HG03432 (cell line): Measurements from ENCODE around the gene ZNF653.

Experiments used
- ATAC-seq: cut with Tn5 transposase; IDR thresholded peaks from one replicate; pipeline ENCODE4 v1.9.1; 2021; ENCODE audit warnings: mild to moderate bottlenecking, moderate library complexity; ENCODE audit not compliant: unreplicated experiment

Gene ZNF653, protein sequence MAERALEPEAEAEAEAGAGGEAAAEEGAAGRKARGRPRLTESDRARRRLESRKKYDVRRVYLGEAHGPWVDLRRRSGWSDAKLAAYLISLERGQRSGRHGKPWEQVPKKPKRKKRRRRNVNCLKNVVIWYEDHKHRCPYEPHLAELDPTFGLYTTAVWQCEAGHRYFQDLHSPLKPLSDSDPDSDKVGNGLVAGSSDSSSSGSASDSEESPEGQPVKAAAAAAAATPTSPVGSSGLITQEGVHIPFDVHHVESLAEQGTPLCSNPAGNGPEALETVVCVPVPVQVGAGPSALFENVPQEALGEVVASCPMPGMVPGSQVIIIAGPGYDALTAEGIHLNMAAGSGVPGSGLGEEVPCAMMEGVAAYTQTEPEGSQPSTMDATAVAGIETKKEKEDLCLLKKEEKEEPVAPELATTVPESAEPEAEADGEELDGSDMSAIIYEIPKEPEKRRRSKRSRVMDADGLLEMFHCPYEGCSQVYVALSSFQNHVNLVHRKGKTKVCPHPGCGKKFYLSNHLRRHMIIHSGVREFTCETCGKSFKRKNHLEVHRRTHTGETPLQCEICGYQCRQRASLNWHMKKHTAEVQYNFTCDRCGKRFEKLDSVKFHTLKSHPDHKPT

DNA sequence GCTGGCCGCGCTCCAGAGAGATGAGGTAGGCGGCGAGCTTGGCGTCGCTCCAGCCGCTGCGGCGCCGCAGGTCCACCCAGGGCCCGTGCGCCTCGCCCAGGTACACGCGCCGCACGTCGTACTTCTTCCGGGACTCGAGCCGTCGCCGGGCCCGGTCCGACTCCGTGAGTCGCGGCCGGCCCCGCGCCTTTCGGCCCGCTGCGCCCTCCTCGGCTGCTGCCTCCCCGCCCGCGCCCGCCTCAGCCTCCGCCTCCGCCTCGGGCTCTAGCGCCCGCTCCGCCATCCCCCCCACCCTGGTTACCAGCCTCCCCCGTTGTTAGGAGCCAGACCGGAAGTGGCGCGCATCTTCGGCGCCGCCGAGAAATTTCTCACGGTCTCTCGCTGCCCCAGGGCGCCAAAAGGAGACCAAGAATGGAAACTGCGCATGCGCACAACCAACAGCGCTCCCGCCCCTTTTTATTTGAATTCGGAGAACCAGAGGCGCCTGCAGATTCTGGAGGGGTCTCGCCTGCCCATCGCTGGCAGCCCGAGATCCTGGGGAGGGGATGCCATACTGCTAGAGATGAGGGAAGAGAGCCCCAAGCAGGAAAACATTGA lies at the start of gene ZNF653:
TSS of gene ZNF653 (minus strand) at position 336 of the 597 bp plus-strand sequence. CDS start at position 283, 53 bp downstream.
- ATAC-seq = peak; percentile 56

DNA sequence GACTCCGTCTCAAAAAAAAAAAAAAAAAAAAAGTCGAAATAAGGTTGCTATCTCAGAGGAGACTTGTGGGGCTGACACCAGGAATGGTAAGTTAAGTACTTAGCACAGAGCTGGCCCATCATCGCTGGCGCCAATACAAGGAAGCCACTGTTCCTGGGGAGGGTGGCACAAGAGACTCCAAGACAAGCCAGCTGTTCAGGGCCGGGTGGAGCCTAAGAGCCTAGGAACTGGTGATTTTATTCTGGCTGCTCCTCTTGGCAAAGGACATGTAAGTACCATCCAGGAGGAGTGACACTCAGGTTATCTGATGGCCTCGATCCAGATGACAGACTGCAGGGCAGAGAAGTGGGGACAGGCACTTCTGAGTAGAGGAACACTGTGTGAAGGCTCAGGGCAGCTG lies 49.6 kb upstream of the ZNF653 start:
- ATAC-seq = no peak

DNA sequence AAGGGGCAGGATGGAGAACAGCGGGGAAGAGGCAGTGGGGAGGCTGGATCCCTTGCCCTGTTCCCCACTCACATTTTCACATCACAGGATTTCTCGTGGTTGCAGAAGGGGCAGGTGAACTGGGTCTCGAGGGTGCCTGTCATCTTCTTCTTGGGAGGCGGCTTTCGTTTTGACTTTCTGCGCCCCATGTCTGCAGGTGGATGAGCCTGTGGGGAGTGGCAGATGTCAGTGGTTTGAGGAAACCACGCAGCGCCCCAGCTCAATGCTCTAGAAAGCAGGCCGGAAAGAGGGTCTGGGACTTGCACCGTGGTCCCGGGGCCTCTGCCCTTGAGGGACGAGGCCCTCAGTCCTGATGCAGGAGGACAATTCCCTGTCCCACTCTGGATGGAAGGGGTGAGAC lies 48.5 kb upstream of the ZNF653 start:
- no peak for ATAC-seq

DNA sequence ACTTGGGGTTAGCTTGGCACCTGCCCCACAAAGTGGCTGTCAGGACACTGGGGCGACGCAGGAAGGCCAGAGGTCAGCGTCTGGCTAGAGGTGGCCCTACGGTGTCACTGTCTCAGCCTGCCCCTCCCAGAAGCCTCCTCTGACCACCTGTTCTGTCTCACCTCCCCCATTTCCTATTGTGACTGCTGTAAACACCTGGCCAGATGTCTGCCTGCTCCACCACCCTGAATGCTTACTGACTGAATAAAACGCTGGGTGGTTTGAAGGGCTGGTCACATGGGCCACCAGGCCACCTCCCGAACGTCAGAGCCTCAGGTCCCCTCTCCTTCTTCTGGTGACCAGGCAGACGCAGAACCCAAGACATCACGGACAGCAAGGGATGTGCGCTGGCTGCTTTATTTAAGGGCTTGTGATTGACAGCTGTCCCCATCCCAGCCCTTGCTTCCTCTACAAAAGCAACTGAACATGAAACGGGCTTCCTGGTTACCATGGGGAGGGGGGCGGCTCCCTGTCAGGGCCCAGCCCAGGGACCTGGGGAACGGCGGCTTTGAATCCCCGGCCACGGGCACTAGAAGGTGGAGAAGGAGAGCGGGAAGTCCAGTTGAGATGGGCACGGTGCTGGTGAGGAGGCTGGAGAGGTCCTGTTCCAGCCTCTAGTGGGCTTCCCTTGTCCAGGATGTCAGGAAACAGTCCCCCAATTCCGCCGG lies 47.2 kb upstream of the ZNF653 start:
- no peak for ATAC-seq

DNA sequence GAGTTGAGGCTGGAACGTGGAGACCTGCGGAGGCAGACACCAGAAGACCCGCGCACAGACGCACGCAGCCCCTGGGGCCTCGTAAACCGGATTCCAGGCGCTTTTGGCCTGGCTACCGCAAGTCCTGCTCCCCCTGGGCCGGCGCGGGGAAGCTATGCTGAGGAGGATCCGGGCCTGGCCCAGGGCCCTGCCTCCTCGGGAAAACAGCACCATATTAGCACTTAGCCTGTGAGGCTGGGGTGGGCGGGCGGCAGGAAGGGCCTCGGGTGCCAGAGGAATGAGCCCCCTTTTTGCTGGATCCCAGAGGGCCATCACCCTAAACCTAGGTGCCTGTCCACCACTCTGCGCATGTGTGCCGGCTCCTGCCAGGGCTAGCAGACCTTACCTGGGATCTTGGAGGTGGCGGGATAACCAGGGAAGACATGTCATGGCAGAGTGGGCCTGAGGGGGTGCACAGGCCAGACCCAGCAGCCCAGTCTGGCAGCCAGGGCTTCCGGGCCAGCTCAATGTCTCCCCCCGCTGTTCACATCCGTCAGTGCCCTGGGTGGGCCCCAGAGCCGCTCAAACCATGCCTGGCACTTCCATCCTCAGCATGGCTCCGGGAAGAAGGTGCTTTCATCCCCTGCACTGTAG lies 46.1 kb upstream of the ZNF653 start:
- no peak for ATAC-seq

DNA sequence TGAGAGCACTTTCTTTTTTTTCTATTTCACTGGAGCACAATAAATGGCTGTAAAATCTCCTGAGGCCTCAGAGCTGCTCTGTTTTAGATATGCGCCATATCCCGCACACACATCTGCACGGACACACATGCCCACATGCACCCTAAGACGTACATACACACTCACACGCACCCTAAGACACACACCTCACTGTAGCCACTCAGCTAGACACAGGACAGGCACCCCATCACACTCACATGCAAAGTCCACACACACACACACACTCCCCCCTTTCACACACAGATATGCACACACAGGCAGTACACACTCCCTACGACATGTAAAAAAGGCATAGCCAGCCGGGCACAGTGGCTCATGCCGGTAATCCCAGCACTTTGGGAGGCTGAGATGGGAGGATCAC lies 44.6 kb upstream of the ZNF653 start:
- ATAC-seq = no peak

DNA sequence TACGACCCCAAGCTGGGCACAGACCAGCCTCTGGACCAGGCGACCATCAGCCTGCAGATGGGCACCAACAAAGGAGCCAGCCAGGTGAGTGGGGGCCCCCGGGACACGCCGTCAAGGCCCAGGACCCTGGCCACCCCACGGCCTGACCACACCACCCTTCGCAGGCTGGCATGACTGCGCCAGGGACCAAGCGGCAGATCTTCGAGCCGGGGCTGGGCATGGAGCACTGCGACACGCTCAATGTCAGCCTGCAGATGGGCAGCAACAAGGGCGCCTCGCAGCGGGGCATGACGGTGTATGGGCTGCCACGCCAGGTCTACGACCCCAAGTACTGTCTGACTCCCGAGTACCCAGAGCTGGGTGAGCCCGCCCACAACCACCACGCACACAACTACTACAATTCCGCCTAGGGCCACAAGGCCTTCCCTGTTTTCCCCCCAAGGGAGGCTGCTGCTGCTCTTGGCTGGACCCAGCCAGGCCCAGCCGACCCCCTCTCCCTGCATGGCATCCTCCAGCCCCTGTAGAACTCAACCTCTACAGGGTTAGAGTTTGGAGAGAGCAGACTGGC lies 43.8 kb upstream of the ZNF653 start:
- no peak for ATAC-seq

DNA sequence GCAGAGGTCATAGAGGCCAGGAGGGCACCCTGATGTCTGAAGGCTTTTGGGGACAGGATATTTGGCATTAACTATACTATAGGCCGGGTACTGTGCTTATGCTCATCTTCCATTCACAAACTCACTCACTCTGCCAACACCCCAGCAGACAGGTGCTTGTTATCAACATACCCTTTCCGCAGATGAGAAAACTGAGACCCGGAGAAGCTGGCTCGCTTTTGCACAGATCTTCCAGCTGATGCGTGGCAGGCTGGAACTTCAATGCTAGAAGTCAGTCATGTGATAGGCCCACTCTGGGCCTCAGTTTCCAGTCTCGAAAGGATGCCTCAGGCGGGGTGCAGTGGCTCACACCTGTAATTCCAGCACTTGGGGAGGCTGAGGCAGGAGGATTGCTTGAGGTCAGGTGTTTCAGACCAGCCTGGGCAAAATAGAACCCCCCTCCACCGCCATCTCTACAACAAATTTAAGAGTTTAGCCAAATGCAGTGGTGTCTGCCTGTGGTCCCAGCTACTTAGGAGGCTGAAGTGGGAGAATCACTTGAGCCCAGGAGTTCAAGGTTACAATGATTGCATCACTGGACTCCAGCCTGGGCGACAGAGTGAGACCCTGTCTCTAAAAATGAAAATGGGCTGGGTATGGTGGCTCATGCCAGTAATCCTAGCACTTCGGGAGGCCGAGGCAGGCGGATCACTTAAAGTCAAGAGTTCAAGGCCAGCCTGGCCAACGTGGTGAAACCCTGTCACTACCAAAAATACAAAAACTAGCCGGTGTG lies 42.5 kb upstream of the ZNF653 start:
- no peak for ATAC-seq

DNA sequence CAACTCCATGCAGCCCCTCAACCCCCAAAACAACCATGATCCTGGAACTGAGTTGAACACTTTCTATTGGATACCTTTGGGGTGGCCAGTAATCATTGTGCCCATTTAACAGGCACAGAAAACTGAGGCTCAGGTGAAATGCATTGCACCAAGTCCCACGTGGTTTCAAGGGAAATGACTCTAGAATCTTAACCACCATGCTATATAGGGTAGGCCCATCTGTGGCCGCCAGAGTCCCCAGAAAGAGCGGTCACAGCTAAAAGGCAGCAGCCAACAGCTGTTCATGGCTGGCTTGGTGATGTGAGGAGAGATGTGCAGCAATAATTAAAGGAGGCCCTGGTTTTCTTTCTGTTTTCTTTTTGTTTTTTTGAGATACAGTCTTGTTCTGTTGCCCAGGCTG lies 35.6 kb upstream of the ZNF653 start:
- no peak for ATAC-seq

DNA sequence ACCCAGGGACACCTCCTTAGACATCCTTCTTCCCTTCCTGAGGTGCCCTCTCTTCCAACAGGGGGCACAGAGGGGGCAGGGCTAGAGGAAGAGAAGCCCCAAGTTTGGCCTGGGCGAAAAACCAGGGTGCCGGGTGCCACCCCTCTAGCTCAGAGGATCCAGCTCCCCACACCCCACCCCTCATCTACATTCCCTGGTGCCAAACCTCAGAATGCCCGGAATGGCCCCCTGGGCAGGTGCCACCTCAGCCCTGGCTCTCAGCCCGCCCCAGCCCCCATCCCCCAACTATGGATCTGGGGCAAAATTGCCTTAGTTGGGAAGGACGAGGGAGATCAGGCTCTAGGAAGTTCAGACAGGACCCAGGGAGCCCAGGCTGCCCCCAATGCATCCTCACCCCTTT lies 35.0 kb upstream of the ZNF653 start:
- ATAC-seq = no peak

DNA sequence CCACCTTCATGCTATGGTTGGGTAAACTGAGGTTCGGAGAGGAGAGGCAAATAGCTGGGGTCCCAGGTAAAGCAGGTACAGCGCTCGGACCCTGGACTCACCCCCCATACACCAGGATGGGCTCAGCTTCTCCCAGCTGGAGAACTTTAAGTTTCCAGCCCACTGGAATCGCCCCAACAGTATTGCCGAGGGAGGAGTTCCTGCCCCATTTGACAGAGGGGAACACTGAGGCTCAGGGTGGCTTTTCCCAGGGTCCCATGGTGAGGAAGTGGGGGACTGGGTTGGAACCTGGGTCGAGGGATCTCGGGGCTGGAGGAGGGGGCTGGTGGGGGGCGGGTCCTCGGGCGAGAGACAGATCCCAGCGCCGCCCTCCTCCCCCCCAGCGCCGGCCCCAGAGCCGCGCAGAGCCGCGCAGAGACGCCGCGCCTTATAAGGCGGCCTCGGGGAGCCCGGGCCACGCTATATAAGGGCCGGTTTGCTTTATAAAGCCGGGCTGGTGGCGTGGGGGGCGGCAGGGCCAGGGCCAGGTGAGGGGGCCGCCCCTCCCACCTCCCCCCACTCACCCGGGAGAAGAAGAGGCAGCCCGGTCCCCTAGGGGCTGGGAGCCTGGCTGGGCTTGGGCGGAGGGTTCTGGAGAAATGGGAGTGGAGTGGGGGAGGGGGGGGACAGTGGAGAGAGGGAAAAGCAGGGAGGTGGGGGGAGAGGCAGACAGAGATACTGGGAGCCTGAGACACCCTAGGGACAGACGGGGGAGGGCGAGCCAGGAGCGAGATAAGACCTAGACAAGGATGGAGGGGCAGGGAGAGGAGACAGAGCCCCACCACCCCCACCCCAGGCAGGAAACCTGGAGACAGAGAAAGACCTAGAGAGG lies 34.1 kb upstream of the ZNF653 start:
- no peak for ATAC-seq

DNA sequence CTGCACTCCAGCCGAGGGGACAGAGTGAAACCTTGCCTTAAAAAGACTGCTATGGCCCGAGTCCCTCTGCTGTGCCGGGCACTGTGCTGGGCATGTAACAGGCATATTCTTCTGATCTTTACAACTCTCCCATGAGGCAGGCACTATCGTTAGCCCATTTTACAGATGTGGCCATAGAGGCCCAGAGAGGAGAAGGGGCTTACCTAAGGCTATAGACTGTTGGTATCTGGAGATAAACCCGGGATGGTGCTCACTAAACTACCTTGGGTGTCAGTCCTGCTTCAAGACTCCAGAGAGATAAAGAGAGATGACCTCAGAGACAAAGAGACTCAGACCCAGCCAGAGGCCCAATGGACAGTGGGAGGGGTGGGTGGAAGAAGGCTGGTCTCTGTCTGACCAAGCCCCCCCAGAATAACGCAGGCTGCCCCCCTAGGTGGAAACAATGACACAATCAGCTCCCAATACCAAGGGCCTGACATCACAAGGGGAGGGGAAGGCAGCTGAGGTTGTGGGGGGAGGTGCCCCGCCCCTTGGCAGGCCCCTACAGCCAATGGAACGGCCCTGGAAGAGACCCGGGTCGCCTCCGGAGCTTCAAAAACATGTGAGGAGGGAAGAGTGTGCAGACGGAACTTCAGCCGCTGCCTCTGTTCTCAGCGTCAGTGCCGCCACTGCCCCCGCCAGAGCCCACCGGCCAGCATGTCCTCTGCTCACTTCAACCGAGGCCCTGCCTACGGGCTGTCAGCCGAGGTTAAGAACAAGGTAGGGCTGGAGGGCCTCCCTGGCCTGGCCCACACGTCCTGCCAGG lies 32.8 kb upstream of the ZNF653 start, which contains the start of gene CNN1:
TSS of gene CNN1 (plus strand) at position 620 of the 805 bp plus-strand sequence. CDS start at position 697, 77 bp downstream.
- no peak for ATAC-seq

DNA sequence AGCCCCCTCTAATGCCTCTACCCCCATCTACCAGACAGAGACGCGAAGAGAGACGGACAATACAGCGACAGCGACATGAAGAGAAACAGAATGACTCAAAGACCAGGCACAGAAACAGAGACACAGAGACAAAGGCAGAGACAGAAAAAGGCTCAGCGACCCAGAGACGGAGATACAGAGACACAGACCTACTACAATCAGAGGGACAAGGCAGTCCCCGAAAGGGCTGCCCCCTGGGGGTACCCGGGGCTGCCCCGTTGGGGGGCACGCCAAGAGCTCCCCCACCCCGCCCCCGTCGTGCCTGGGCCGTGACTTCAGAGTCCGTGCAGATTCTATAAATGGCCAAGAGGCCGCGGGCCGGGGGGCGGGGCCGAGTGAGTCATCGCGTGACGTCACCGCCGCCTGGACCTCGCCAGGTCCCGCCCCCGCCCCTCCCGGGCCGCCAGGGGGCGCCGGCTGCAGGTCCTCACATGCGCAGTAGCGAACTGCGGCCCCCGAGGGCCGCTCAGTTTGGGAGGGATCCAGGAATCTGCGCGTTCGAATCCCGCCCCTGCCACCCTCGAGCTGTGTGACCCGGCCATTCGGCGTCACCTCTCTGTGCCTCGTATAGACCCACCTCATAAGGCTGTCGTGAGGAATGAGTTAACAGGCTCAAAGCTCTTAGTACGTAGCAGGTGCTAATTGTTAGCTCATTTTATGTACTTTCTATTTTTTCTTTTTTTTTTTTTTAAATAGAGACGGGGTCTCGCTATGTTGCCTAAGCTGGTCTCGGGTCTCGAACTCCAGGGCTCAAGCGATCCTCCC lies 30.4 kb upstream of the ZNF653 start:
- ATAC-seq = peak; percentile 76

DNA sequence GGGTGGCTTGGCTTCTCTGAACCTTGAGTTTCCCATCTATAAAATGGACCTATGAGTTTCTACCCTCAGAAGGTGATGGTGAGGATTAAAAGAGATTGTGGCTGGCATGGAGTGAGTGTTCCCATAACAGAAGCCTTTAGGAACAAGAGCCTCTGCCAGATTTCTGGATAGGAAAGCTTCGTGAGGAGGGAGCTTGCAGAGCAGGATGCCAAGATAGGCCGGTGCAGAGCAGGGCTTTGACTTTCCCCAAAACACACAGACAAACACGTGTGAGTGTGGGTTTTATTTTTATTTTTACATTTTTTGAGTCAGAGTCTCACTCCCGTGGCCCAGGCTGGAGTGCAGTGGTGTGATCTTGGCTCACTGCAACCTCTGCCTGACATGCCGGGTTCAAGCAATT lies 29.3 kb upstream of the ZNF653 start:
- no peak for ATAC-seq

DNA sequence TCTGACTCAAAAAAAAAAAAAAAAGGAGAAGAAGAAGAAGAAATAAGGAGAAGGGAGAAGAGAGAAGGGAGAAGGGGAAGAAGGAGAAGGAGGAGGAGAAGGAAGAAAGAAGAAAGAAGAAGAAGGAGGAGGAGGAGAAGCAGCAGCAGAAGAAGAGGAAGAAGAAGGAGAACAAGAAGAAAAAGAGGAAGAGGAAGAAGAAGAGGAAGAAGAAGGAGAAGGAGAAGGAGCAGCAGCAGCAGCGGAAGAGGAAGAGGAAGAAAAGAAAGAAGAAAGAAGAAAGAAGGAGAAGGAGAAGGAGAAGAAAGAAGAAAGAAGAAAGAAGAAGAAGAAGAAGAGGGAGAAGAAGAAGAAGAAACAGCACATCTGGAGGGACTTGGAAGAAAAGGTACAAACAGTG lies 28.9 kb upstream of the ZNF653 start:
- no peak for ATAC-seq

DNA sequence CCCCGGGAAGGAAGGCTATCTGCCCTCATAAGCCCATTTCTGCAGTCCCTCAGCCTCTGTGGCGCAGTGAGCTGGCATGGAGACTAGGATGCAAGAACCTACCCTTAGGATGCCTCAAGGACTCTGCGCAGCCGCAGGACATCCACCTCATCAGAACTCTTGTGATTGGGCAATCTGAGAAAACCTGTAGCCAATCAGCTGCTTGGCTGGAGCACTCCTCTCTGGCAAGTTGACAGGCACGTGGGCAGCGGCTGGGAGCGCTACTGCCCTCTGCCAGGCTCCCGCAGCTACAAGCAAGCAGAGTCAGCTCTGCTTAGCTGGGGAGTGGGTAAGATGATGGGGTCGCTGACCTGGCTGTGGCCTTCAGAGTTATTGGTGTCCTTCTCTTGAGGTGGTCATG lies 24.8 kb upstream of the ZNF653 start:
- ATAC-seq = no peak
